Omental fat pad (tissue), 4 donors: ENCODE data around the gene USP22. TPM values are rescaled to one million over a fixed set of nuclear protein-coding genes. Genes with fewer than 3 reads are reported as not detected.

Experiments used
- ATAC-seq: fragments of 150-250 bp; one replicate; pipeline ENCODE4 v1.9.1; 2016; ENCODE audit warnings: mild to moderate bottlenecking, moderate library complexity; ENCODE audit not compliant: low FRiP score
- DNase-seq: peaks from one replicate; pipeline ENCODE4 v3.0.0-alpha.2; 2019; ENCODE audit warnings: low spot score
- CTCF ChIP-seq, 3 donors: fragments of 450-650 bp; IDR thresholded peaks; one replicate each; pipeline ENCODE4 v1.5.1; 2016 to 2017; ENCODE audit warnings: antibody characterized with exemption in 3 of 3, mild to moderate bottlenecking in 3 of 3, moderate library complexity in 2 of 3
- total RNA-seq, 4 donors: library from RNA; depleted of rRNA; stranded (reverse); fragments of >200 nt; gene quantifications; one replicate each; pipeline ENCODE4 v1.1.0, GENCODE V29; 2016

The USP22 gene
- total RNA-seq, 4 donors from 2014 or later, result 99.1 to 121 (median 109) TPM

GRCh38 chr17:21044971-21045370 is 2.2 kb upstream of the USP22 start:
- no peak for ATAC-seq
- TF ChIP-seq CTCF (IDR thresholded peaks at IDR 0.05), result no peak

GRCh38 chr17:21043296-21044232 is 753 bp upstream of the USP22 start:
- peak; percentile 81 for DNase-seq
- TF ChIP-seq CTCF (IDR thresholded peaks at IDR 0.05), result peak in 1 of 3 donors; percentile 75
- ATAC-seq, result peak; percentile 97

More at GRCh38 chr17:21044971-21045370, 2.2 kb upstream of the USP22 start:
- DNase-seq, result no peak

DNA sequence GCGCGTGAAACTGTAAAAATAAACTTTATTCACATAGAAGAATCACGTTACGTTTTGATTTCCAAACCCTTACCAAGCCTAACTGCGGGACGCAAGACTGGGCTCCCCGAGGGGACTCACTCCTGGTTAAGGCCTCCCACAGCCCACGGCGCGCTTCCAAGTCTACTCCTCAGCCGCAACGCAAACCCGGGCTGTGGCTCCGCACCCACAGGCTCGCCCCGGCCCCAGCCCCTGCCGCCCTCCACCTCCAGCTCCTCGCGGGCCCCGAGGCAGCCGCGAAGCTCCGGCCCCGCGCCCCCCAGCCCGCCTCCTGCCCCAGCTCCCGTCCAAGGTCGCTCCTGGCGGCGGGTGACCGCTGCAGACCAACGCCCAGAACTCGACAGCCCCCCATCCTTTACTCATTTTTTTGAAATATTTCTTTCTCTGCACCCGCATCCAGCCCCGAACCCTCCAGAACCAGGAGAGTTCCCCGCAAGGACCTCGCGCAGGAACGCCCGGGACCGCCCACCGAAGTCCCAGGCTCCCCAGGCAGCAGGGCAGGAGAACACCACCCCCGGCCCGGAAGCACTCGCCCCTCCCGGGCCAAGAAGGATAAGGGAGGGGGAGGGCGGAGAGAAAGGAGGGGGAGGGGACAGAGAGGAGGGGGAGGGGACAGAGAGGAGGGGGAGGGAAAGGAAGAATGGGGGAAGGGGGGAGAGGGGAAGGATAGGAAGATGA is 912 bp downstream of the USP22 start:
- DNase-seq (peak; percentile 58), ATAC-seq (peak; percentile 55)
- no peak for TF ChIP-seq CTCF (IDR thresholded peaks at IDR 0.05)

DNA sequence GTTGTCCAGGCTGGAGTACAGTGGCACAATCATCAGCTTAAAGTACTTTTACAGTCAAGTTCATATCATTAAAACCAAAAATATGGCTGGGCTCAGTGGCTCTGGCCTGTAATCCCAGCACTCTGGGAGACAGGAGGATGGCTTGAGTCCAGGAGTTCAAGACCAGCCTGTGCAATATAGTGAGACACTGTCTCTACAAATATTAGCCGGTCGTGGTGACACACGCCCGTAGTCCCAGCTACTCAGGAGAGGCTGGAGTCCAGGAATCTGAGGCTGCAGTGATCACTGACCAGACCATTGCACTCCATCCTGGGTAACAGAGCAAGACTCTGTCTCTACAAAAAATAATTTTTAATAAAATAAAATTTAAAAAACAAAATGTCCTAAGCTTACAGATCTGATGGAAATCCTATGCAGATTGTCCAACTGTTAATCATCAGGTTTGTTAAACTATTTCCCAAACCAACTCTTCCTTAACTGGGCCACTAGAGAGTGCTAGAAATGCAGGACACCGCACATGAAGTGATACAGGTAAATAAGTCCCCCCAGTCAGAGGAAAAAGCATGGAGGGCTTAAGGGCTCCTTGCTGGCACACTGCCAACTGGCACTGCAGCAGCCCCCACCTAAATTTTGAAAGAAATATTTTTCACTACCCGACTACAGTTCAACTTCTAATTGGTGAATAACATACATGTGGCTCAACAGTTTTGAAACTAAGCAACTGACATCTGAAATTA is 2.8 kb downstream of the USP22 start:
- TF ChIP-seq CTCF (IDR thresholded peaks at IDR 0.05), result no peak
- ATAC-seq (no peak), DNase-seq (no peak)

- ATAC-seq (no peak), DNase-seq (no peak)
- TF ChIP-seq CTCF (IDR thresholded peaks at IDR 0.05), result no peak
These were observed 5.6 kb downstream of the USP22 start for GRCh38 chr17:21037117-21037803.

DNA sequence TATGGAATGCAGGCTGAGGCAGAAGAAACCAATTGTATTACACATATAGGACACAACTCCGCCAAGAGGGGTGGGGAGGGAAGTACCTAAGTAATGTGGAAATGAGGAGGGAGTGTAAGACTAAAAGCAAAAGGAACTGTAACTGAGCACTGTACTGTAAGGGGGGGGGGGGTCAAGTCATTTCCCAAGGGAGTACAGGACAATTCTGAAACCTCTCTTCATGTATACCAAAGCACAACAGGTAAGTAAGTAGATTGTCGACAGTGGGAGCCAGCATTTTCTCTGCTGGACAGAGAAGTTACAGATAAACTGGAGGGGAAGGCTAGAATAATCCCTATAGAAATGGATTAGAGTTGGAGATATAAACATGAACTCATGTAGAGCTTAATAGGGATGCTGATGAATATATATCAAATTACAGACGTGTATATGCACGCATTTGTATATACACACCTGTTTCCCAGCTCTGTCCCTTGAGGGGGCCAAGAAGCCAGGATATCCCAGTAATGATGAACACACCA is 6.4 kb downstream of the USP22 start:
- no peak for TF ChIP-seq CTCF (IDR thresholded peaks at IDR 0.05)
- DNase-seq (no peak), ATAC-seq (no peak)
